H9 (cell line): ENCODE results near the gene ABR. TPM values are rescaled to one million over a fixed set of nuclear protein-coding genes. Genes with fewer than 3 reads are reported as not detected.

ENCODE experiments used
- DNase-seq: peaks from one replicate; pipeline ENCODE4 v3.0.0-alpha.2; 2017
- H2AFZ ChIP-seq: one replicate; pipeline ENCODE4 v1.6.1; 2013; ENCODE audit warnings: mild to moderate bottlenecking, low read length, control low read depth, moderate library complexity
- H2AK5ac ChIP-seq: 2 replicates; pipeline ENCODE4 v1.6.1; 2013; ENCODE audit warnings: low read length, control low read depth, mixed read lengths; ENCODE audit not compliant: insufficient read length
- H2BK120ac ChIP-seq: one replicate; pipeline ENCODE4 v1.6.1; 2013; ENCODE audit warnings: low read depth, mild to moderate bottlenecking, low read length, control low read depth, inconsistent platforms; ENCODE audit not compliant: poor library complexity, severe bottlenecking
- H2BK12ac ChIP-seq: 2 replicates; pipeline ENCODE4 v1.6.1; 2013; ENCODE audit warnings: low read length, control low read depth, mixed read lengths, low read depth; ENCODE audit not compliant: insufficient read length
- H2BK15ac ChIP-seq: 2 replicates; pipeline ENCODE4 v1.6.1; 2013; ENCODE audit warnings: low read depth, low read length, control low read depth
- H2BK20ac ChIP-seq: one replicate; pipeline ENCODE4 v1.6.1; 2013; ENCODE audit warnings: low read depth, mild to moderate bottlenecking, low read length, control low read depth, inconsistent platforms; ENCODE audit not compliant: poor library complexity, severe bottlenecking
- H2BK5ac ChIP-seq: 2 replicates; pipeline ENCODE4 v1.6.1; 2013; ENCODE audit warnings: low read length, control low read depth, mixed read lengths; ENCODE audit not compliant: insufficient read length
- H3K14ac ChIP-seq: 2 replicates; pipeline ENCODE4 v1.6.1; 2013; ENCODE audit warnings: low read length, control low read depth; ENCODE audit not compliant: insufficient read depth
- H3K18ac ChIP-seq: 2 replicates; pipeline ENCODE4 v1.6.1; 2013; ENCODE audit warnings: low read depth, mild to moderate bottlenecking, mixed read lengths, low read length, control low read depth; ENCODE audit not compliant: insufficient read length
- H3K23ac ChIP-seq: 2 replicates; pipeline ENCODE4 v1.6.1; 2013; ENCODE audit warnings: low read length, control low read depth, mixed read lengths, low read depth; ENCODE audit not compliant: insufficient read length
- H3K23me2 ChIP-seq: 2 replicates; pipeline ENCODE4 v1.6.1; 2013; ENCODE audit warnings: low read depth, mild to moderate bottlenecking, mixed read lengths, low read length, control low read depth; ENCODE audit not compliant: insufficient read length, poor library complexity, severe bottlenecking
- H3K27ac ChIP-seq: 2 replicates; pipeline ENCODE4 v1.5.1; 2013; ENCODE audit warnings: low read length, control low read depth, mixed read lengths, low read depth; ENCODE audit not compliant: insufficient read length
- H3K27me3 ChIP-seq: 2 replicates; pipeline ENCODE4 v1.6.1; 2013; ENCODE audit warnings: low read length, control low read depth, inconsistent platforms; ENCODE audit not compliant: insufficient read depth
- H3K4ac ChIP-seq: 2 replicates; pipeline ENCODE4 v1.6.1; 2013; ENCODE audit warnings: low read depth, mild to moderate bottlenecking, control low read depth, inconsistent platforms, low read length, moderate library complexity
- H3K4me1 ChIP-seq: 2 replicates; pipeline ENCODE4 v1.6.1; 2013; ENCODE audit warnings: low read length, control low read depth, inconsistent platforms; ENCODE audit not compliant: insufficient read depth
- H3K4me2 ChIP-seq: 2 replicates; pipeline ENCODE4 v1.6.1; 2013; ENCODE audit warnings: low read length, control low read depth, mixed read lengths; ENCODE audit not compliant: insufficient read length, insufficient read depth
- H3K56ac ChIP-seq: 2 replicates; pipeline ENCODE4 v1.6.1; 2013; ENCODE audit warnings: low read depth, mild to moderate bottlenecking, mixed read lengths, low read length, control low read depth; ENCODE audit not compliant: insufficient read length
- H3K79me1 ChIP-seq: 2 replicates; pipeline ENCODE4 v1.6.1; 2013; ENCODE audit warnings: low read depth, mild to moderate bottlenecking, moderate library complexity, low read length, control low read depth, inconsistent platforms; ENCODE audit not compliant: insufficient read depth, poor library complexity, severe bottlenecking
- H3K79me2 ChIP-seq: 2 replicates; pipeline ENCODE4 v1.6.1; 2013; ENCODE audit warnings: low read length, control low read depth, inconsistent platforms; ENCODE audit not compliant: insufficient read depth
- H3K9ac ChIP-seq: 2 replicates; pipeline ENCODE4 v1.6.1; 2013; ENCODE audit warnings: low read length, control low read depth, mixed read lengths; ENCODE audit not compliant: insufficient read length; ENCODE audit errors: extremely low read depth
- H3K9me3 ChIP-seq: one replicate; pipeline ENCODE4 v1.6.1; 2013; ENCODE audit warnings: low read depth, low read length, inconsistent platforms; ENCODE audit not compliant: control insufficient read depth
- H3T11ph ChIP-seq: one replicate; pipeline ENCODE4 v1.6.1; 2013; ENCODE audit warnings: mild to moderate bottlenecking, low read length, control low read depth, inconsistent platforms
- H4K20me1 ChIP-seq: one replicate; pipeline ENCODE4 v1.6.1; 2013; ENCODE audit not compliant: control insufficient read depth, insufficient read length, insufficient read depth
- H4K5ac ChIP-seq: 2 replicates; pipeline ENCODE4 v1.6.1; 2013; ENCODE audit warnings: low read depth, mild to moderate bottlenecking, mixed read lengths, low read length, control low read depth; ENCODE audit not compliant: insufficient read length
- H4K8ac ChIP-seq: replicated peaks from 2 replicates; pipeline ENCODE4 v1.6.1; 2013; ENCODE audit warnings: low read length, control low read depth, mixed read lengths, low read depth; ENCODE audit not compliant: insufficient read length
- H4K91ac ChIP-seq: 2 replicates; pipeline ENCODE4 v1.6.1; 2013; ENCODE audit warnings: low read depth, mild to moderate bottlenecking, moderate library complexity, mixed read lengths, low read length, control low read depth; ENCODE audit not compliant: insufficient read length
- H3K27ac Mint-ChIP-seq, 3 experiments: 2 replicates in 2 of 3; 3 replicates in 1 of 3; pipeline ENCODE4 v1.8.0; 2020 to 2021; ENCODE audit warnings: mixed read lengths in 3 of 3, mild to moderate bottlenecking in 1 of 3, moderate library complexity in 1 of 3
- H3K27me3 Mint-ChIP-seq: 2 replicates; pipeline ENCODE4 v1.8.0; 2021; ENCODE audit warnings: low read depth, mild to moderate bottlenecking, moderate library complexity, mixed read lengths
- H3K36me3 Mint-ChIP-seq, 3 experiments: 2 replicates in 2 of 3; 3 replicates in 1 of 3; pipeline ENCODE4 v1.8.0; 2020 to 2021; ENCODE audit warnings: low read depth in 3 of 3, mixed read lengths in 3 of 3; ENCODE audit not compliant: insufficient read depth in 1 of 3
- H3K4me1 Mint-ChIP-seq, 2 experiments: 2 replicates each; pipeline ENCODE4 v1.8.0; 2020; ENCODE audit warnings: mixed read lengths in 2 of 2
- H3K4me3 Mint-ChIP-seq, 2 experiments: 2 replicates in 1 of 2; 3 replicates in 1 of 2; pipeline ENCODE4 v1.8.0; 2020 to 2021; ENCODE audit warnings: mild to moderate bottlenecking in 2 of 2, mixed read lengths in 2 of 2, moderate library complexity in 1 of 2
- H3K9me3 Mint-ChIP-seq, 2 experiments: 2 replicates in 1 of 2; 3 replicates in 1 of 2; pipeline ENCODE4 v1.8.0; 2020; ENCODE audit warnings: mild to moderate bottlenecking in 2 of 2, mixed read lengths in 2 of 2, moderate library complexity in 1 of 2
- WGBS: extraction: QIAGEN DNeasy Blood & Tissue Kit; methylation state at CpG from one replicate; pipeline ENCODE4 v1.1.7; 2013; ENCODE audit warnings: missing lambda C conversion rate, low lambda C conversion rate, mixed read lengths; ENCODE audit not compliant: insufficient read length; ENCODE audit errors: extremely low coverage; 5-methylcytosine and 5-hydroxymethylcytosine counted together
- total RNA-seq: library from RNA; stranded (reverse); gene quantifications from 2 replicates; pipeline ENCODE4 v1.2.1, GENCODE V29; 2021
- TF ChIP-seq, protein P1 (sequence below): fragments of 200-600 bp; sonication (generic); conservative IDR thresholded peaks from 3 replicates; pipeline ENCODE4 v1.8.0; 2021; ENCODE audit warnings: antibody characterized with exemption, mild to moderate bottlenecking

Gene ABR
- total RNA-seq, 1 experiment from 2014 or later: 34.7 TPM

DNA sequence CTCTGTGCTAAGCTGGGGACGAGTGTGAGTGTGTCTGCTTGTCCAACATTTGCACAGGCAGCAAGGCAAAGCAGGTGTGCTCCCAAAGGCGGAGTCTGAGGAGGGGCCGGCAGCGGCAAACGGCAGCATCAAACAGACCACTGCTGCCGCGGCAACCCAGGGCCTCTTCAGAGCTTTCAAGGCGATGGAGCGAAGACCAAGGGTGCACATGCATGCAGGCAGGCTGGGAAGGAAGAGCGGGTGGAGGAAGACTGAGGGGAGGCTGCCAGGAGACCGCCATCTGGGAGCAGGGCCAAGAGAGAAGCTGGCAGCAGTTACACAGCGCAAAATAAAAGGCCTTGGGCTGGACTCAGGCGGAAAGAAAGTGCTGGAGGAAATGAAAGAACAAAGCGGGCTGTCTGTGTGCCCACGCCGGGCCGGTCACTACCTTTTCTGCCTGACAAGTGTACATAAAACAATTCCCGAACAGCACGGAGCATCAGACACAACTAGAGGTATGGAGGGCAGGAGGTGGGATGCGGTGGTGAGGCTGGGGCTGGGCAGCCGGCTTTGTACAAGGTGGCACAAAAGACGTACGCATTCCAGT, 174.3 kb downstream of the ABR start:
- Histone ChIP-seq H3K27ac (no peak overlapping the region), H2BK12ac (no peak overlapping the region), H4K5ac (no peak overlapping the region), H3K9ac (no peak overlapping the region), H2BK5ac (no peak overlapping the region), H3K79me1 (no peaks in the 10 kb centered on the region), H3K27me3 (no peaks in the 10 kb centered on the region), H3K4ac (no peak overlapping the region), H2BK120ac (no peak overlapping the region), H3K23ac (no peak overlapping the region), H2BK15ac (no peak overlapping the region), H2AK5ac (no peak overlapping the region), H4K20me1 (no peaks in the 10 kb centered on the region), H2BK20ac (no peak overlapping the region), H3K56ac (no peak overlapping the region), H3K9me3 (no peaks in the 10 kb centered on the region), H3K14ac (no peak overlapping the region; the same call in 1 of the 2 replicates), H4K91ac (no peak overlapping the region), H3K23me2 (no peaks in the 10 kb centered on the region), H3K18ac (no peak overlapping the region), H2AFZ (no peak overlapping the region), H3K4me1 (no peaks in the 10 kb centered on the region), H3K79me2 (no peaks in the 10 kb centered on the region), H3T11ph (no peak overlapping the region), H4K8ac (no peak overlapping the region), H3K4me2 (no peak overlapping the region)
- no peak for DNase-seq
- no CpG with 5 or more reads among the region's 23 CpGs for WGBS
- Mint-ChIP-seq H3K4me1 (peaks cover 8 to 9% of the 10 kb centered on the region in 2 experiments; a peak in 3 of 4 replicates), H3K36me3 (peaks cover 5 to 40% (median 30%) of the 10 kb centered on the region in 3 experiments; a peak in 6 of 7 replicates), H3K4me3 (no peak overlapping the region), H3K27ac (peak overlapping the region; percentile 53 to 88 (median 67); a peak in 5 of 7 replicates), H3K27me3 (no peaks in the 10 kb centered on the region; the same call in 1 of the 2 replicates), H3K9me3 (no peaks in the 10 kb centered on the region)
- TF ChIP-seq, protein P1, sequence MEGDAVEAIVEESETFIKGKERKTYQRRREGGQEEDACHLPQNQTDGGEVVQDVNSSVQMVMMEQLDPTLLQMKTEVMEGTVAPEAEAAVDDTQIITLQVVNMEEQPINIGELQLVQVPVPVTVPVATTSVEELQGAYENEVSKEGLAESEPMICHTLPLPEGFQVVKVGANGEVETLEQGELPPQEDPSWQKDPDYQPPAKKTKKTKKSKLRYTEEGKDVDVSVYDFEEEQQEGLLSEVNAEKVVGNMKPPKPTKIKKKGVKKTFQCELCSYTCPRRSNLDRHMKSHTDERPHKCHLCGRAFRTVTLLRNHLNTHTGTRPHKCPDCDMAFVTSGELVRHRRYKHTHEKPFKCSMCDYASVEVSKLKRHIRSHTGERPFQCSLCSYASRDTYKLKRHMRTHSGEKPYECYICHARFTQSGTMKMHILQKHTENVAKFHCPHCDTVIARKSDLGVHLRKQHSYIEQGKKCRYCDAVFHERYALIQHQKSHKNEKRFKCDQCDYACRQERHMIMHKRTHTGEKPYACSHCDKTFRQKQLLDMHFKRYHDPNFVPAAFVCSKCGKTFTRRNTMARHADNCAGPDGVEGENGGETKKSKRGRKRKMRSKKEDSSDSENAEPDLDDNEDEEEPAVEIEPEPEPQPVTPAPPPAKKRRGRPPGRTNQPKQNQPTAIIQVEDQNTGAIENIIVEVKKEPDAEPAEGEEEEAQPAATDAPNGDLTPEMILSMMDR: no peak
